ENCODE results near the gene ZNF511.
"Not testable (repeated sequence)": the region's sequence is repeated elsewhere in the genome, so short reads cannot be mapped to it uniquely, and the experiment has no call there.

Gene ZNF511

DNA sequence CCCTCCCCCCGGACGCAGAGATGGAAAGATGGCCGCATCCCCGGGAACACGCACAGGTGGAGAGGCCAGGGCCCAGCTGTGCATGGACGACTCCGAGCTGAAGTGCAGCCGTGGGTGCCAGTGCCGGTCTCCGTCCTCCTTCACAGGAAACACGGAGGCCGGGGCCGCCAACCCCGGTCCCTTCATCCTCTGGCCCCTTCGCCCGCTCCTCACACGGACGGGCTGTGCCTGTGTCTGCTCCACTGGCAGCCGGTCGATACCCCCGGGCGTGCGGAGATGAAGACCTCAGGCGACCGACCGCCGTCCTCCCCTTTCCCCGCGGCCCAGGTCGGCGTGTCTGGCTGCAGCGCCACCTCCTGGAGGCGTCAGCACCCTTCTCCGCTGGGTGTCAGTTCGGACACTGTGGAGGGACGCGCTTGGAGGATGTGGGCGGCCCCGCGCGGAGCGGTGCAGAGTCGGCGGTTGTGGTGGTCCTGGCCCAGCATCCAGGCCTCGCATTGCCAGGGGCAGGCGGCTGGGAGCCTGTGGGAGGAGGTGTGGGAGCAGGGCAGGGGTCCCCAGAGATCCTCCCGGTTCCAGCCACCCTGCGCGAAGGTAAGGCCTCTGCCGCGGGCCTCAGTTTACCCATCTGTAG lies 9.9 kb downstream of the ZNF511 start:
- no peak for FAIRE-seq

DNA sequence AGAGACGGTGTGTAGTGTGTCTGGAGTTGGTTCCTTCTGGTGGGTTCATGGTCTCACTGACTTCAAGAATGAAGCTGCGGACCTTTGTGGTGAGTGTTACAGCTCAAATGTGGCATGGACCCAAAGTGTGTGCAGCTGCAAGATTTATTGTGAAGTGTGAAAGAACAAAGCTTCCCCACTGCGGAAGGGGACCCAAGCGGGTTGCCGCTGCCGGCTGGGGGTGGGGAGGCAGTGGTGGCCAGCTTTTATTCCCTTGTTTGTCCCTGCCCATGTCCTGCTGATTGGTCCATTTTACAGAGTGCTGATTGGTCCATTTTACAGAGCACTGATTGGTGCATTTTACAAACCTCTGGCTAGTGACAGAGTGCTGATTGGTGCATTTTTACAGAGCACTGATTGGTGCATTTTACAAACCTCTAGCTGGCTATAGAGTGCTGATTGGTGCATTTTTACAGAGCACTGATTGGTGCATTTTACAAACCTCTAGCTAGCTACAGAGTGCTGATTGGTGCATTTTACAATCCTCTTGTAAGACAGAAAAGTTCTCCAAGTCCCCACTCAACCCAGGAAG lies 12.2 kb downstream of the ZNF511 start:
- FAIRE-seq, result not testable (repeated sequence)

DNA sequence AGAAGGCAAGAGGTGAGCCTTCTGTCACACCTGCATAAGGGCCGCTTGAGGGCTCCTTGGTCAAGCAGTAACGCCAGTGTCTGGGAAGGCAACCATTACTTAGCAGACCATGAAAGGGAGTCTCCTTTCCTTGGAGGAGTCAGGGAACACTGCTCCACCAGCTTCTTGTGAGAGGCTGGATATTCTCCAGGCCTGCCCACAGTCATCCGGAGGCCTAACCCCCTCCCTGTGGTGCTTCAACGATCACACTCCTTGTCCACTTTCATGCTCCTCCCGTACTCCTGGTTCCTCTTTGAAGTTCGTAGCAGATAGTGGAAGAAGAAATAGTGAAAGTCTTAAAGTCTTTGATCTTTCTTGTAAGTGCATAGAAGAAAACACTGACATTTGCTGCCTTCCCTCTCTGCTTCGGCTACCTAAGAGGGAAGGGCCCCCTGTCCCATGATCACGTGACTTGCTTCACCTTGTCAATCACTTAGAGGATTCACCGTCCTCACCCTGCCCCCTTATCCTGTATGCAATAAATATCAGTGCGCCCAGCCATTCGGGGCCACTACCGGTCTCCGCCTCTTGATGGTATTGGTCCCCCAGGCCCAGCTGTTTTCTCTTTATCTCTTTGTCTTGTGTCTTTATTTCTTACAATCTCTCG lies 13.5 kb downstream of the ZNF511 start:
- not testable (repeated sequence) for FAIRE-seq

DNA sequence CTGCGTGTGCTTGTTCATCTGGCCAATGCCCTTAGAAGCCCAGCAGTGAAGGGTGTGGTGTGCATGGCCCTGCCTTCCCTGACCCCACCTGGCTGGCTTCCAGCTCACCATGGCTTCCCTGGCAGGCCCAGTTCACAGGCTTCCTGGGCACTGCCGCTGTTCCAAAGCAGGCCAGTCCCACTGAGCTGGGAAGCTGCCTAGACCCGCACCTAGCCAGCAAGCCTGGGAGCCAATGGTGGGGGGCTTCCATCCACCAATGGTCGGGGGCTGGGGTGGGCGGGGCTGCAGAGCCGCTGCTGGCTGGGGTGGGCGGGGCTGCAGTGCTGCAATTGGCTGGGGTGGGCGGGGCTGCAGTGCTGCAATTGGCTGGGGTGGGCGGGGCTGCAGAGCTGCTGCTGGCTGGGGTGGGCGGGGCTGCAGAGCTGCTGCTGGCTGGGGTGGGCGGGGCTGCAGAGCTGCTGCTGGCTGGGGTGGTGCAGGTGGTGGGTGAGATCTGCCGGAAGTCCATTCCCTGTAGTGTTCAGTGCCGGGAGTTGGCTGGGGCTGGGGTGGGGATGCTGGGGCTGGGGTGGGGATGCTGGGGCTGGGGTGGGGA lies 15.6 kb downstream of the ZNF511 start:
- no peak for FAIRE-seq

DNA sequence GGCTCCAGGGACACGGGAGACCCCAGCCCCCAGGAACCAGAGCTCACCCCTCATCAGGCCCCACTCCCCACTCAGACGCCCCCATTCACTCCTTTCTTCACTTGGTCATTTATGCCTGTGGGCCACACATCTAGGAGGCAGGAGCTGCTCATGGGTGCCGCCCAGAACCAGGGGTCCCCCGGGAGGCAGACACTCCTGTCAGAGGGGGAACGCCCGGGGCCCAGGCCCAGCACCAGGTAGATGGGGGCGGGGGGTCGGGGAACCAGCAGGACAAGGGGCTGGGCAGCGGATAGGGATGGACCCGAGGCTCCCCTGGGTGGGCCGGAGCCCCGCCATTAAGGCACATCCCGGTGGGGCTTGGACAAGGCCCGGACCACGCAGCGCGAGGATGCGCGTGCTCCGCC lies 16.1 kb downstream of the ZNF511 start:
- no peak for FAIRE-seq

DNA sequence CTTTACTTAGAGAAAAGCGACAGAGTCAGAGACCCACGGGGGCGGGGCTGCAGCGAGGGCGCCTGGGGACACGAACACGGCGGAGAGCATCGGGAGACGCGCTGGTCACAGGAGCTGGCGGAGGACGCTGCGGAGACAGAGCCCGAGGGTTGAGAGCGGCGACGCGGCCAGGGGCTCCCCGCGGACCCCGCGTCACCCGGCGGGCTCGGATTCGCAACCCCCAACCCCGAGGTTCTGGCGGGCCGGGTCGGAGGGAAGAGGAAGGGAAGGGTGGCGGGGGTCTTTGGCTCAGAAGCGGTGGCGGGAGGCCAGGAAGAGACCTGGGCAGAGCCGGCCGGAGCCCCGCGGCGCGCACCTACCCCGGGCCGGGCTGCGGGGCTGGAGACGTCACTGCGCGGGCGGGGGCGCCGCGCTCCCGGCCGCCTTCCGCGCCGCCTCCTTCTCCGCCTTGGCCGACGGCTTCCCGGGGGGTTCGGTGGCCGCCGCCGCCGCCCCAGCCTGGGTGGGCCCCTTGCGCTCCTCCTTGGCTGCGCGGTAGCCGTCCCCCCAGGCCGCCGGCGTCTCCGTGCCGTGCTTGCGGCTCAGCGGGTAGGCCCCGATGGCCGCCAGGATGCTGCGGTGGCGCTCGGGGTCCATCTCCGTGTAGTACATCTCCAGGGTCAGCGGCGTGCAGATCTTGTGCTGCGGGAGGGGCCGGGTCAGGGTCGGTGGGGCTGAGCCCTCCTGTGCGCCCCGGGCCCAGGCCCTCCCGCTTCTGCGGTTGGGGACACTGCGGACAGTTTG lies 16.9 kb downstream of the ZNF511 start:
- no peak for FAIRE-seq

DNA sequence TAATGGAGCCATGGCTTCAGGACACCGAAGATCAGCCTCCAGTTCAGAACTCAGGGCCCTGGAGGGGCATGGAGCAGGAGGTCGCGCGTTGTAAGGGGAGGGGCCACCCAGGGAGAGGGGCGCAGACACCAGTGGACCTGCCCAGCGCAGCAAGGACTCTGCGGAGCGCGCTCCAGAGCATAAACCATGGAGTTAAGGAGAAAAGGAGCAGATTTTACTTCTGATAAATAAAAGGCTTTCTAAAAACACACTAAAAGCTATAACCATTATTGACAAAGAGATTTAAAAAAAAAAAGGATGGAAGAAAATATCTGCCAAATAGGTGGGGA lies 17.5 kb downstream of the ZNF511 start:
- FAIRE-seq, result no peak

DNA sequence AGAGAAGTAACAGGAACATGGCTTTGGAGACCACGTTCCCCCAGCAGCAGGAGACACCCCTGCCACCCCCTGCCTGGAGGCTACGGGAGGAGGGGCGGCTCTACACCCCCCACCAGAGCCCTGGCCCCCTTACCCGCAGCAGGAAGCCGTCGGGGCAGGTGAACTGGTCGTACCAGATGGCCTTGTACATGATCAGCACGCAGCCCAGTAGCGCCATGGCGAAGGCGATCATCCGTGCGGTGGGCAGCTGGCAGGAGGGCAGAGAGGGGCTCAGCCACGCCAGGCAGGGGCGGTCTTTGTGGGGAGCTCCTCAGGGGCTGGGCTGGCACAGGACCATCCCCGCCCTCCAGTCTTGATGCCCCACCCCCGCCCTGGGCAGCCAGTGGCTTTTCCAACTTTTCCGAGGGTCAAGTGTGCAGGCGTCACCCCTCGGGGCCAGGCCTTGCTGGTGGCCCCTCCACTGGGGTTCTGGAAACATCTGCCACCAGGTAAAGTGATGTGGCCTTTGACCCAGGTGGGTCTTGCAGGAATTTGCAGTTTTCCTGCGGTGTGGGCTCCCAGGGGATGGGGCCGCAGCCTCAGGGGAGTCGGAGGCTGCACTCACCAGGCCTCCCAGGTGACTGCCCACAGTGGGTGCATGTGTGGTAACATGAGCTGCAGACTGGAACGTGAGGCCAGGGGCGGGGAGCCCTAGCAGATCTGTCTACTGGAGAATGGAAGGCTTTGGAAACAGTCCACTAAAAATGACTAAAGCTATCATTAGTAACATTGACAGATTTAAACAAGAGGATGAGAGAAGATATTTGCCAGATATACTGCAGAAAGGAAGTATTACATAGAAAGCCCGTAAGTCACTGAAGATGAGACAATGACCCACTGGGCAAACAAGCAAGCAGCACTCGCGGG lies 18.3 kb downstream of the ZNF511 start:
- FAIRE-seq, result no peak

DNA sequence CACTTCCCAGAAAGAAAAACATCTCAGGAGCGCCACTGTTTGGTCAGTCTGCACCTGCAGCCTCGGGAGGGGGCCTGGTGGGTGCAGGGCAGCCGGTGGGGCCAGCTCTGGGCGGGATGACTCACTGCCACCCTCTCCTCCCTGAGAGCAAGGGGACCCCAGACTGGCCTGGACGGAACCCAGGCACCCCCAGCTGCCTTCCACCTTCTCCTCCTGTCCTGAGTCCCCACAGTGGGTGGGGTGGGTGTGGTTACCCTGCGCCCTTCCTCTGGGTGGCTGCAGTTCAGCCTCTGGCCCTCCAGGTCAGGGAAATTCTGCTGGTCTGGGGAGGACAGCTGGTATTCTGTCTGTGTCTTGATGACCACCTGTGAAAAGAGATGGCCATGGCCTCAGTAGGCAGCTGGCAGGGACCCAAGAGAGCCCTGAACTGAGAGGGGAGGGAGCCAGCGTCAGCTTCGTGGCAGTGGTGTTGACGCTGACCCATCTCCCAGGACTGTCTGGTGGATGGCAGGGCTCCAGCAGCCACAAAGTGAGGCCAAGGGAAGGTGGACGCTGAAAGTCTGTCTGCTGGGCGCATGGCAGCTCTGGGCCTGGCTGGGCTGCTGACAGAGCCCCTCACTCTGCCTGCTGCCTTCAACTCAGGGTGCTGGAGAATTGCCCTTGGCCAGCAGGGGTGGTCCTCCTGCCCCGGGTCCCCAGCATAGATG lies 19.1 kb downstream of the ZNF511 start:
- no peak for FAIRE-seq

DNA sequence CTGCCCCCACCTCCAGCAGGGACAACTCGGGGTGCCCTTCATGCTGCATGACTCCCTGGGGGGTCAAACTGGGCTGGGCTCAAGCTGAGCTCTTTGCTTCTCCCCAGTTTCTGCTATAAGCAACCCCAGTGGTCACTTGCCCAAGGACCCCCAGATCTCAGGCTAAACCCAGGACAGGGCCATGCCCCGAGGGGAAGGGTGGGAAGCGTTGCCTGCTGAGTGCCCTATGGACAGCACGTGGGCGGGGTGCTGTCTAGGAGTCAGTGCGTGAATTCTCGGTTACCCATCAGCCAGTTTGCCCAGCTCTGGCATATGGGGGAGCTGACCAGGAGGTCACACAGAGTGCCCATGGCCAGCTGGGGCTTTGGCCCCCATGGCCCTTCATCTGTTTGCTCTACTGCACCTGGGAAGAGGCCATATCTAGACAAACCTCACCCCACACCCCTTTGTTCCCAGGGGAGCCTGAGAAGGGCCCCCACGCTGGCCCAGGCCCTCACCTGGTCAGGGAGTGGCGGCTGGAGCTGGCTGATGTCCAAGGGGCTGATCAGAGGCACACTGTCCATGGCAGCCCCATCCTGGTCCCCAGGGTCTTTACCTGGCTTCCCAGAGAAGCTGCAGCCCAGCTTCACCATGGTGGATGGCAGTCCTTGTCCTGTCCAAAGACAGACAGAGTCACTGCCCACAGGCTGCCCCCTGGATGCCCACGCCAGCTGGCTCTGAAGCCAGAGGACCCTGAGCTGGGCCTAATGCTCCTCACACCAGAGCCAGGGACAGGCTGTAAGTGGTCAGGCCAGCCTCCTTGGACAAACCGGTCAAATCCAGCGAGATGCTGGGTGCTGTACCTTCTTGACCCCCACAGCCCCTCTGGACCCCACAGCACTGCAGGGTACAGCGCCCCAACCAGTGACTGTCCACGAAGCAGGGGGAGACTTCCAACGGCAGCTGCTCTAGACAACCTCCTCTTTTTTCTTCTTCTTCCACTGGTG lies 19.9 kb downstream of the ZNF511 start:
- FAIRE-seq, result no peak

DNA sequence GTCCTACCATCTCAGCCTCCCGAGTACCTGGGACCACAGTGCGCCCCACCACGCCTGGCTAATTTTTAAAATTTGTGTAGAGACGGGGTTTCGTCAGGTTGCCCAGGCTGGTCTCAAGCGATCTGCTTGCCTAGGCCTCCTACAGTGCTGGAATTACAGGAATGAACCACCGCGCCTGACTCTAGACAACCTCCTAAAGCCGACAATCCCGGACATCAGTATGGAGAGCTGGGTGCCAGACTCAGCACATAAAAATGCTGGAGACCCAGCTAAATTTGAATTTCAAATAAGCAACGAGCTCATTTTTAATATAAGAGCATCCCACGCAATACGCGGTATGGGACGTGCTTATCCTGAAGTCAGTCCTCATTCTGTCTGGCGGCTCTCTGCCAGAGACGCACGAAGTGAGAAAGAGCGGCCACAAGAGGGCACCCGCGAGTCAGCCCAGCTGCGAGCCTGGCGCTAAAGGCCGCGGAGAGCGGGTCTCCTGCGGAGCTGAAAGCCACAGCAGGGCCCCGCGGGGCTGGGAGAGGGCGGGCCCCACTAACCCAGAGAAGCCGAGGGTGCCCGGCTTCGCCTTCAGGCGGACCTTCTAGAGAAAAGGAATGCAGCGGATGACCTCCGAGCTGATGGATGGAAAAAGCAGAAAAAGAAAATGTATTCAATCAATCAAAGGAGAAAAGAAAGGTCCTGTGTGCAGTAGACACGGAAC lies 20.9 kb downstream of the ZNF511 start:
- peak; percentile 87 for FAIRE-seq

DNA sequence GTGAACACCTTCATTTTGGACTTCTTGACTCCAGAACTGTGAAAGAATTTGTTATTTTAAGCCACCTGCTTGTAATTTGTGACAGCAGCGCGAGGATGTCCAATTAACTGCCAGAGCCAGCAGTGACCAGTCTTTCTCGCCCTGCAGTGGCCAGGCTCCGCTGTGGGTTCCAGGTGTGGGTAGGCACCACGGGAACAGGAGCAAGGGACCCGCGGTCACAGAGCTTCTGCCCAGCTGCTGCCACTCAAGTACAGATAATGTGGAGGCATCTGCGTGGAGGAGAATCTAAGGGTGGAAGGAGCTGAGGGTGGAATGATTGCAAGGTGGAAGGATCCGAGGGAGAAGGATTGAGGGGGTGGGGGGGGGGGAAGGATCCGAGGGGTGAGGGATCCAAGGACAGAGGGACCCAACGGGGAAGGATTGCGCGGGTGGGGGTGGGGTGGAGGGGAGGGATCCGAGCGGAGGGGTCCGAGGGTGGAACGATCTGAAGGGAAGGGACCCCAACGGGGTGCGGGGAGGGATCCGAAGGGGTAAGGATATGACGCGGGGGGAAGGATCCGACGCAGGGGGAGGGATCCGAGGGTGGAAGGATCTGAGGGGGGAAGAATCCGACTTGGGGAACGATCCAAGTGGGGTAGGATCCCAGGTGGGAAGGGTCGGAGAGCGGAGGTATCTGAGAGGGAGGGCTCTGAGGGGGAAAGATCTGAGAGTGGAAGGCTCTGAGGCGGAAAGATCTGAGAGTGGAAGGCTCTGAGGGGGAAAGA lies 24.4 kb downstream of the ZNF511 start:
- no peak for FAIRE-seq

DNA sequence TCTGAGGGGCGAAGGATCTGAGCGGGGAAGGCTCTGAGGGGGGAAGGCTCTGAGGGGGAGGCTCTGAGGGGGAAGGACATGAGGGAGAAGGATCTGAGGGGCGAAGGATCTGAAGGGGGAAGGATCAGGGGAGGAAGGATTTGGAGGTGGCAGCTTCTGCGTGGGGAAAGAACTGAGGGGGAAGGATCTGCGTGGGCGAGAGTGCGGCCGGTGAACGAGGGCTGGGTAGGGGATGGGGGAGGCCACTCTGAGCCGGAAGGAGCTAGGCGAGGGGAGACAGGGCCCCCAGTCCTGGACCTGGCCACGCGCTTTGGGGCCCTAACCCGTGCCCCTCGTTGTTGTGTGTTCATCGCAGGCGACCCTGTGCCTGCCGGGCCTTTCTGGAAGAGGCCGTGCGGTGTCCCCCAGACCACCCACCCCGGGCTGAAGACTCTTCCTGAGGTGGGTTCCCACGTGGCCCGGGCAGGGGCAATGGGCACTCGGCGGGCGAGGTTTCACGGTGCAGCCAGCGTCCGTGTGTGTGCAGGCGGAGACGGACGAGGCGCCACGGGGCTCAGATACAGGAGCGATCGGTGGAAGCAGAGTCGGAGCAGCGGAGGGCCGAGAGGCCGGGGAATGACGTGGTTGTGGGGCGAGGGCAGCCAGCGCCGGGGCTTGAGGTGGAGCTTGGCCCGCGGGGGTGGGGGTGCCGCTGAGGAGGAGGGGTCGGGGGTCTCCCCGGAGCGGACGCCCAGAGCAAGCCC lies 26.0 kb downstream of the ZNF511 start:
- no peak for FAIRE-seq

DNA sequence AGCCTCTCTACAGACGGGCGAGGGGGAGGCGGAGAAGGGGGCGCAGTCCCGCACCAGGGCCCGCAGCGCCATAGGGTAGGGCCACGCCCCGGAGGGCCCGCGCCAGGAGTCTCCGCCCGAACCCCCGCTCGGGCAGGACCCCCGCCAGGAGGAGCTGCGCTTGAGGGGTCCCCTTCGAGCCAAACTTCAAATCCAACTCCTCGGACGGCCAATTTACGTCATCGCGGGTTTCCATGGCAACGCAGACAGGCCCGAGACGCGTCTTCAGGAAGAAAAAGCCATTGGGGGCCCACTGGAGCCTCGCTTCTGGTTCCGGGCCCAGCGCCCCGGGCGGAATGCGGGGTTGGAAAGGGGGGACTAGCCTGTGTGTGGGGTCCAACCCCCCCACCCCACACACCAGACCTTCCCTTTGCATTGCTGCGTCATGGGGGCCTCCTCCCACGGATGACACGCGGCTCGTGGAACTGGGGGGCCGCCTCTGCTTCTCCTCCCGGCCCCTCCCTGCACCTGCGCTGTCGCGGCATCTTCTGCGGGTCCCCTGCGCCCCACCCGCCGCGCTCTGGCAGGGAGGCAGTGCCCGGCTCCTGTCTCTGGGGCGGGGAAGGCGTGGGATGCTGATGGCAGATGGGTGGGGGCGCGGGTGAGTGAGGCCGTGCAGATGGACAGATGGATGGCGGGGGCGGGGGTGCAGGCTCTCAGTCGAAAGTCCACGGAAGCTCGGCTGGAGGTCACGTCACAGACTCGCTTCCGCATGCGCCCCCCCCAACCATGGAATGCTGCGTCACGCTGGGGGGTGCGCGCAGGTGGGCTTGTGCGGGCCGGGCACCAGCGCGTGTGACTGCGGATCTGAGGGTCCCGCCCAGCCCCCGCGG lies 26.8 kb downstream of the ZNF511 start:
- FAIRE-seq, result no peak

DNA sequence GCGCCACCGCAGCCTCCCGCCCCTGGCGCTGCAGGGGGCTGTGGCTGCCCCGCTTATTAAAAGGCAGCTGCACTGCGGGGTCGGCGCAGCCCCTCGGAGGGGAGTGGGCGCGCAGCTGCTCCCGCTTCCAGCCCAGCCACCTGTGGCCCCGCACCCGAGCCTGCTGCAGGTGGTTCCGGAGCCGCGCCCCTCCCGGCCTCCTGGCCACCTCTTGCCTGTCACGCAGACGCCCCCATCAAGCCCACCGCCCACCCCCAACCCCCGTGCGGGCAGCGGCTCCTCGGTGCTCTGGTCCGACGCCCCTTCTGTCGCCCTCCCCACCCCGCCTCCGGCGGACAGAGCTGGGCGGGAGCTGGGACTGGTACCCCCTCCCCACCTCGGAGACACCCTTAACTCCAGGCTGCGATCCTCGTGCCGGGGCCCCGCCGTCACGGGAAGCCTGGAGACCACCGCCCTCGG lies 27.4 kb downstream of the ZNF511 start:
- FAIRE-seq, result no peak

DNA sequence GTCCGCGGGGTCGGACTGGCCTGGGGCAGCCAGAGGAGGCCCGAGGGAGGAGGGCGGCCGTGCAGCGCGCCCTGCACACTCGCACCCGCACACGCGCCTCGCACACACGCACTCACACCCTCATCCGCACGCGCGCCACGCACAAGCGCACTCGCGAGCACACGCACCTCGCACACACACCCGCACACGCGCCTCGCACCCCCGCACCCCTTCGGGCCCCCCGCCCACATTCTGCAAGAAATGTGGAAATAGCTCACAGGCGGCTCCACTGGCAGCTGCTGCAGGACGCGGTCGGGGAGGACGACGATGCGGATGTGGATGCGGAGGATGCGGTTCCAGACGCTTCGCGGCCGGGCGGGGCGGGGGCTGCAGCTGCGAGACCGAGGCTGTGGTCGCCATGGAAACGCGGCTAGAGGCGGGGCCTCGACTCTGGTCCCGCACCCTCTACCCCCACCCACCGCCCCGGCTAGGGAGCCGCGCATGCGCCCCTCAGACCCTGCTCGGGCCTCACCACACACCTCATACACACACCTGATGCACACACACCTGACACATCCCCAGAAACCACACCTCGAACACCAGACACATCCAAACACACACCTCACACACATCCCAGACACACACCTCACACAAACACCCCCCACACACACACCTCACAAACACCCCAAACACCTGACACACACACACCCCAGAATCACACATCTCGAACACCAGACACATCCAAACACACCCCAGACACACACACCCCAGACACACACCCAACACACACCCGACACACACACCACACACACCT lies 28.1 kb downstream of the ZNF511 start, which contains the start of gene CALY:
TSS of gene CALY (minus strand) at position 320 of the 793 bp plus-strand sequence. CDS start 7,907 bp downstream, outside the sequence.
- no peak for FAIRE-seq

All from G401.6 (cell line).